C4-2B (cell line): Measurements from ENCODE around the gene MPEG1.

ENCODE experiments used
- ZFX ChIP-seq: fragments of 450-650 bp; IDR thresholded peaks from 2 replicates; pipeline ENCODE4 v1.6.1; 2017
- TF ChIP-seq, protein P1 (sequence below): fragments of 450-650 bp; conservative IDR thresholded peaks from 2 replicates; pipeline ENCODE4 v1.5.1; 2017; ENCODE audit warnings: mild to moderate bottlenecking

DNA sequence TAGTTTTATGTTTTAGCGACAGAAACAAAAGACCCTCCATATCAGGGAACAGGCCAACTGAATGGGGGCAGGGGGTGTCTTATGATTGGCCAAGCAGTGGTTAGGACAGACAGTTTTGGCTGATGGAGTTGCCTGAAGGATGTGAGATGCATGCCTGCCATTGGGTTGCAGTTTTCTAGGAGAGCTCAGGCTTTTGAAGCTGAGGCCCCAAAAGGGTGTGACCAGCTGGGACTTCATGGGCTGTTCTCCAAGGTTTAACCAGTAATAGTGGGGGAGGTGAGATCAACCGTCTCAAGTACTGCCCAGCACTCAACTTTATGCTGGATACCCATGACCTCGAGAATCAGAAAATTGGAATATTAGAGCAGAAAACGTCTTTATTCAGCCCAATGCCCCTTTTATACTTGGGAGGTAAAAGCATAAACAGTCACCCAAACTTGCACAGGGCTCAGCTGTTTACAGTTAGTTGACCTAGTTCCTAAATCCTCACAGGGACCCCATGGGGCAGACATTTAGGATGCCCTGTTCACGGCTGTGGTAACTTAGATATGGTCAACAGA lies 27.3 kb downstream of the MPEG1 start:
- TF ChIP-seq, protein P1, sequence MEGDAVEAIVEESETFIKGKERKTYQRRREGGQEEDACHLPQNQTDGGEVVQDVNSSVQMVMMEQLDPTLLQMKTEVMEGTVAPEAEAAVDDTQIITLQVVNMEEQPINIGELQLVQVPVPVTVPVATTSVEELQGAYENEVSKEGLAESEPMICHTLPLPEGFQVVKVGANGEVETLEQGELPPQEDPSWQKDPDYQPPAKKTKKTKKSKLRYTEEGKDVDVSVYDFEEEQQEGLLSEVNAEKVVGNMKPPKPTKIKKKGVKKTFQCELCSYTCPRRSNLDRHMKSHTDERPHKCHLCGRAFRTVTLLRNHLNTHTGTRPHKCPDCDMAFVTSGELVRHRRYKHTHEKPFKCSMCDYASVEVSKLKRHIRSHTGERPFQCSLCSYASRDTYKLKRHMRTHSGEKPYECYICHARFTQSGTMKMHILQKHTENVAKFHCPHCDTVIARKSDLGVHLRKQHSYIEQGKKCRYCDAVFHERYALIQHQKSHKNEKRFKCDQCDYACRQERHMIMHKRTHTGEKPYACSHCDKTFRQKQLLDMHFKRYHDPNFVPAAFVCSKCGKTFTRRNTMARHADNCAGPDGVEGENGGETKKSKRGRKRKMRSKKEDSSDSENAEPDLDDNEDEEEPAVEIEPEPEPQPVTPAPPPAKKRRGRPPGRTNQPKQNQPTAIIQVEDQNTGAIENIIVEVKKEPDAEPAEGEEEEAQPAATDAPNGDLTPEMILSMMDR: no peak
- no peak for TF ChIP-seq ZFX
